ENCODE measurements around the gene THBS1. TPM values are rescaled to one million over a fixed set of nuclear protein-coding genes. Genes with fewer than 3 reads are reported as not detected.

THBS1 gene
- total RNA-seq, 2 experiments from 2014 or later: 0.51 TPM; not detected in 1

DNA sequence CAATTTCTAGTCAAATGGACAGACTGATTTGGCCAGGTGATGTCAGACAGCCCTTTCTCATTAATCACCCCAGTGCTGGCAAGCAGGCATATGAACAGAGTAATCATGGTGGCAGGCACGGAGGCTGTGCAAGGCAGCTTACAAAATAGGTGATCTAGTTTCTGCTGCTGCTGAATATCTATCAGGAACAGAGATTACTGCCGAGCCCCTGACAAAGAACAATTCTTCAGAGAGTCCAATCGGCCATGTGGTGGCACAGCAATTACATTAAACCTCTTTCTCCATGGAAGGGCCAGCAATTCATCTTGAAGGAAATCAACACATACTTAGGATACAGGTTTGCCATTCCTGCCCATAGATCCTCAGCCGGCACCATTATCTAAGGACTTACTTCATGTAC is 32.3 kb upstream of the THBS1 start:
- Histone ChIP-seq H3K27ac (ENCODE audit: low read depth, low read length, poor library complexity, severe bottlenecking) (no peak overlapping the region), H3K79me2 (ENCODE audit: insufficient read depth, low read depth, low read length) (no peaks in the 10 kb centered on the region), H3K36me3 (ENCODE audit: insufficient read depth, low read length) (no peaks in the 10 kb centered on the region), H3K4me1 (ENCODE audit: insufficient read depth, low read length, poor library complexity, severe bottlenecking) (no peaks in the 10 kb centered on the region), H3K4me2 (ENCODE audit: low read length) (no peak overlapping the region), H4K20me1 (ENCODE audit: insufficient read depth, low read length) (no peaks in the 10 kb centered on the region), H3K9me2 (ENCODE audit: insufficient read depth, low read length) (no peaks in the 10 kb centered on the region), H3K9me3 (ENCODE audit: low read length) (no peaks in the 10 kb centered on the region; the same call in 1 of the 2 replicates), H3K4me3 (ENCODE audit: low read depth, low read length, poor library complexity, severe bottlenecking) (no peak overlapping the region), H2AFZ (ENCODE audit: low read length) (no peak overlapping the region)
- no peak for DNase-seq (ENCODE audit: low spot score)
- BruUV-seq (replicated peaks): no TSS peak
- ChIA-PET CTCF (ENCODE audit: unreplicated experiment) (no interaction called here), POLR2A (no interaction called here)
- TF ChIP-seq, protein P1, sequence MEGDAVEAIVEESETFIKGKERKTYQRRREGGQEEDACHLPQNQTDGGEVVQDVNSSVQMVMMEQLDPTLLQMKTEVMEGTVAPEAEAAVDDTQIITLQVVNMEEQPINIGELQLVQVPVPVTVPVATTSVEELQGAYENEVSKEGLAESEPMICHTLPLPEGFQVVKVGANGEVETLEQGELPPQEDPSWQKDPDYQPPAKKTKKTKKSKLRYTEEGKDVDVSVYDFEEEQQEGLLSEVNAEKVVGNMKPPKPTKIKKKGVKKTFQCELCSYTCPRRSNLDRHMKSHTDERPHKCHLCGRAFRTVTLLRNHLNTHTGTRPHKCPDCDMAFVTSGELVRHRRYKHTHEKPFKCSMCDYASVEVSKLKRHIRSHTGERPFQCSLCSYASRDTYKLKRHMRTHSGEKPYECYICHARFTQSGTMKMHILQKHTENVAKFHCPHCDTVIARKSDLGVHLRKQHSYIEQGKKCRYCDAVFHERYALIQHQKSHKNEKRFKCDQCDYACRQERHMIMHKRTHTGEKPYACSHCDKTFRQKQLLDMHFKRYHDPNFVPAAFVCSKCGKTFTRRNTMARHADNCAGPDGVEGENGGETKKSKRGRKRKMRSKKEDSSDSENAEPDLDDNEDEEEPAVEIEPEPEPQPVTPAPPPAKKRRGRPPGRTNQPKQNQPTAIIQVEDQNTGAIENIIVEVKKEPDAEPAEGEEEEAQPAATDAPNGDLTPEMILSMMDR (conservative IDR thresholded peaks at IDR 0.05; ENCODE audit: low read length): no peak
- no peak for TF ChIP-seq EZH2phosphoT487 (IDR thresholded peaks at IDR 0.05; ENCODE audit: borderline replicate concordance, low read depth, low read length)
- intact Hi-C loops (cut with micrococcal nuclease; ENCODE audit: unreplicated experiment): no loop called here

DNA sequence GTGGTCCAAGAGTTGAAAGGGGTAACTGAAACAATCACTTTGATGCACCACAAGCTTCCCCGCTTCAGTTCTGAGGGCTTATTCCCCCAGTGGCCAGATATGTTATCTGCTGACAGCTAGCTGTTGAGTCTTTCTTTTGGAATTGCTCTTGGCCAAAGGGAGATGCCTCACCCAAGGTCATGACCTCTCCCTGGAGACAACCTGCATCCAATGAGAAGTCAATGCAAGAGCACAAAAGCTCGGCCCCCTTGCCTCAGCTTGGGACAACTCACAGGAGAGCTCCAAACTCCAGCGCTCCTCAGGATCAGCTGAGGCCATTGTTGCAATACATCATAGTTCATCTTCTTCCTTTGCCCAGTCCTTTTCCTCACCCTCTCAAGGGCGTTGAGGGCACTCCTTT is 31.0 kb upstream of the THBS1 start:
- intact Hi-C loops (cut with micrococcal nuclease; ENCODE audit: unreplicated experiment): no loop called here
- no peak for DNase-seq (ENCODE audit: low spot score)
- TF ChIP-seq EZH2phosphoT487 (IDR thresholded peaks at IDR 0.05; ENCODE audit: borderline replicate concordance, low read depth, low read length): no peak
- Histone ChIP-seq H3K4me3 (ENCODE audit: low read depth, low read length, poor library complexity, severe bottlenecking) (no peak overlapping the region), H3K36me3 (ENCODE audit: insufficient read depth, low read length) (no peaks in the 10 kb centered on the region), H2AFZ (ENCODE audit: low read length) (no peak overlapping the region), H3K4me2 (ENCODE audit: low read length) (no peak overlapping the region), H4K20me1 (ENCODE audit: insufficient read depth, low read length) (no peaks in the 10 kb centered on the region), H3K4me1 (ENCODE audit: insufficient read depth, low read length, poor library complexity, severe bottlenecking) (no peaks in the 10 kb centered on the region), H3K27ac (ENCODE audit: low read depth, low read length, poor library complexity, severe bottlenecking) (no peak overlapping the region), H3K9me3 (ENCODE audit: low read length) (no peaks in the 10 kb centered on the region; the same call in 1 of the 2 replicates), H3K9me2 (ENCODE audit: insufficient read depth, low read length) (no peaks in the 10 kb centered on the region), H3K79me2 (ENCODE audit: insufficient read depth, low read depth, low read length) (no peaks in the 10 kb centered on the region)
- ChIA-PET CTCF (ENCODE audit: unreplicated experiment) (no interaction called here), POLR2A (interaction anchor here (0.7 to 0.9 kb wide), 2 partner anchors 85 to 489 kb away, joined by 3 read pairs; no protein-coding TSS in a partner anchor)
- BruUV-seq (replicated peaks): no TSS peak

DNA sequence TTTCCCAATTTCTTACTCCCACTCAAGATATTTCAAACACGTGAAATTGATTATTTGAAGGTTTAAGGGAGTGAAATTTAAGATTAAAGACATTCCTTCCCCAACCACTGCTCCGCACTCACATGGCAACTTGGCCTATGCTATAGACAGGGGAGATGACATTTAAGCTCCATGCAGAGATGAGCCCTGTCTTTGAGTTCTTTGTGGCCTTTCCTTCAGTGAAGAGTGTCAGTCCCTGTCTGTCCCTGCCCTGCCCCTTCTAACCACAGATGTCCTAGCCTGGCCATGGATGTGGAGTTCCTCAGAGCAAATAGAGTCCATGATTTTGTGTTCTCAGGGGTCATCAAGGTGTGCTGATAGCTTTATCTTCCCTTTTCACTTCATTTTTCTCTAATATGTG is 29.4 kb upstream of the THBS1 start:
- H3K4me3 ChIP-seq (ENCODE audit: low read depth, low read length, poor library complexity, severe bottlenecking): no peak overlapping the region
- H3K9me2 ChIP-seq (ENCODE audit: insufficient read depth, low read length): no peaks in the 10 kb centered on the region
- no peaks in the 10 kb centered on the region for H3K36me3 ChIP-seq (ENCODE audit: insufficient read depth, low read length)
- H3K4me2 ChIP-seq (ENCODE audit: low read length): no peak overlapping the region
- intact Hi-C loops (cut with micrococcal nuclease; ENCODE audit: unreplicated experiment): no loop called here
- ChIA-PET CTCF (ENCODE audit: unreplicated experiment) (no interaction called here), POLR2A (no interaction called here)
- H3K79me2 ChIP-seq (ENCODE audit: insufficient read depth, low read depth, low read length): no peaks in the 10 kb centered on the region
- no peak overlapping the region for H3K27ac ChIP-seq (ENCODE audit: low read depth, low read length, poor library complexity, severe bottlenecking)
- no peak overlapping the region for H2AFZ ChIP-seq (ENCODE audit: low read length)
- no peaks in the 10 kb centered on the region for H3K4me1 ChIP-seq (ENCODE audit: insufficient read depth, low read length, poor library complexity, severe bottlenecking)
- H3K9me3 ChIP-seq (ENCODE audit: low read length): no peaks in the 10 kb centered on the region
- no TSS peak for BruUV-seq (replicated peaks)
- no peak for DNase-seq (ENCODE audit: low spot score)
- H4K20me1 ChIP-seq (ENCODE audit: insufficient read depth, low read length): no peaks in the 10 kb centered on the region
- TF ChIP-seq, protein P1 (conservative IDR thresholded peaks at IDR 0.05; ENCODE audit: low read length): no peak
- no peak for TF ChIP-seq EZH2phosphoT487 (IDR thresholded peaks at IDR 0.05; ENCODE audit: borderline replicate concordance, low read depth, low read length)
